ENCODE data around the gene NUDT1. TPM values are rescaled to one million over a fixed set of nuclear protein-coding genes. Genes with fewer than 3 reads are reported as not detected.

NUDT1 gene
- total RNA-seq, 3 donors from 2014 or later (not counting 1 experiment from before 2014, with no cell fraction given), result 17.9 to 19.2 (median 18.2) TPM

DNA sequence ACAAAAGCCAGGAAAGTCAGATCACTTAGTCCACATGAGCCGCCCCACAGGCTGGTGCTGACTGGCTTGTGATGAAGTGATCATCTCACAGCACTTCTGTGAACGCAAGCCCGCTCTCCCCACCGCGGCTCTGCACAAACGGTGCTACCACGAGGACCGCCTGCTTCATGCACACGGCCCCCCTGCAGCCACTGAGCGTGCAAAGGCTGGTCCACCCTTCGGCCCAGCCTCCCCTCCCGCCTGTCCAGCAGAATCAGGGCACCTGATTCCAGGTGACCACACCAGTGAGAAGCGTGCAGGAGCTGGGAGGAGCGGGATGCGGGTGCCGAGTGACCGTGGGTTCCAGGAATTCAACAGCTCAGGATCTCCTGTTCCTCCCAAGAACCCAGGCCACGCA lies 41.4 kb upstream of the NUDT1 start:
- peaks cover 13% of the 10 kb centered on the region for H3K36me3 ChIP-seq (ENCODE audit: control insufficient read depth, insufficient read depth, low read length)
- WGBS (ENCODE audit: insufficient coverage), result 95% methylated on average over 18 of the region's 18 CpGs
- H3K27ac Mint-ChIP-seq, result no peak overlapping the region

DNA sequence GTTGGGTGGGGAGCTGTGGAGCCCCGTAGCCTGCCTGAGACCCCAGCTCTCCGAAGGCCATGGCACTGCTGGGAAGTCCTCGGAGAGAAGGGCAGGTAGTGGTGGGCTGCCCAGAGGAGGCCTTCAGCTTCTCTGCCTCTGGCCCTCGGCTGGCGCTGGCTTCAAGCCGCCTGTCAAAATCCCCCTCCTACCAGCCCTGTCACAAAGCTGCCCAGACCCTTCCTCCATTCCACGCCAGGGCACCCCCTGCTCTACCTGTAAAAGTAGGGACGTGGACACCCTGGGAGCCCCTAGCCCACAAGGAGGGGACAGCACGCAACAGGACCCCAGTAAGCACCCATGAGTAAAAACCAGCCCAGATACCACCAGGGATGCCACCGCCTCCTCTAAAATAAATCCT lies 40.9 kb upstream of the NUDT1 start:
- Mint-ChIP-seq H3K4me3 (no peak overlapping the region), H3K27me3 (ENCODE audit: low read depth in 2 of 2) (no peaks in the 10 kb centered on the region), H3K4me1 (no peaks in the 10 kb centered on the region), H3K9me3 (no peaks in the 10 kb centered on the region), H3K27ac (no peak overlapping the region), H3K36me3 (no peaks in the 10 kb centered on the region)
- Histone ChIP-seq H3K36me3 (ENCODE audit: control insufficient read depth, insufficient read depth, low read length) (peaks cover 10% of the 10 kb centered on the region), H3K4me3 (ENCODE audit: low read length) (no peak overlapping the region), H3K27me3 (ENCODE audit: control insufficient read depth, insufficient read depth, low read length) (no peaks in the 10 kb centered on the region), H3K27ac (ENCODE audit: low read length) (no peak overlapping the region), H3K4me1 (ENCODE audit: control insufficient read depth, insufficient read depth, low read length) (no peaks in the 10 kb centered on the region), H3K9me3 (ENCODE audit: control insufficient read depth, insufficient read depth, low read length) (no peaks in the 10 kb centered on the region)
- intact Hi-C loops (cut with micrococcal nuclease), result no loop called here
- ATAC-seq, result no peak
- WGBS (ENCODE audit: insufficient coverage), result 98% methylated on average over 10 of the region's 10 CpGs
- no peak for DNase-seq
- TF ChIP-seq, protein P1, sequence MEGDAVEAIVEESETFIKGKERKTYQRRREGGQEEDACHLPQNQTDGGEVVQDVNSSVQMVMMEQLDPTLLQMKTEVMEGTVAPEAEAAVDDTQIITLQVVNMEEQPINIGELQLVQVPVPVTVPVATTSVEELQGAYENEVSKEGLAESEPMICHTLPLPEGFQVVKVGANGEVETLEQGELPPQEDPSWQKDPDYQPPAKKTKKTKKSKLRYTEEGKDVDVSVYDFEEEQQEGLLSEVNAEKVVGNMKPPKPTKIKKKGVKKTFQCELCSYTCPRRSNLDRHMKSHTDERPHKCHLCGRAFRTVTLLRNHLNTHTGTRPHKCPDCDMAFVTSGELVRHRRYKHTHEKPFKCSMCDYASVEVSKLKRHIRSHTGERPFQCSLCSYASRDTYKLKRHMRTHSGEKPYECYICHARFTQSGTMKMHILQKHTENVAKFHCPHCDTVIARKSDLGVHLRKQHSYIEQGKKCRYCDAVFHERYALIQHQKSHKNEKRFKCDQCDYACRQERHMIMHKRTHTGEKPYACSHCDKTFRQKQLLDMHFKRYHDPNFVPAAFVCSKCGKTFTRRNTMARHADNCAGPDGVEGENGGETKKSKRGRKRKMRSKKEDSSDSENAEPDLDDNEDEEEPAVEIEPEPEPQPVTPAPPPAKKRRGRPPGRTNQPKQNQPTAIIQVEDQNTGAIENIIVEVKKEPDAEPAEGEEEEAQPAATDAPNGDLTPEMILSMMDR (IDR thresholded peaks at IDR 0.05), result no peak

More for the DNA sequence above, 41.4 kb upstream of the NUDT1 start:
- ATAC-seq (no peak), DNase-seq (no peak)
- TF ChIP-seq, protein P1 (IDR thresholded peaks at IDR 0.05), result no peak
- H3K4me3 ChIP-seq (ENCODE audit: low read length), result no peak overlapping the region
- H3K27me3 ChIP-seq (ENCODE audit: control insufficient read depth, insufficient read depth, low read length), result no peaks in the 10 kb centered on the region
- no peak overlapping the region for H3K27ac ChIP-seq (ENCODE audit: low read length)
- no peak overlapping the region for H3K4me3 Mint-ChIP-seq
- H3K9me3 ChIP-seq (ENCODE audit: control insufficient read depth, insufficient read depth, low read length), result peaks cover under 1% of the 10 kb centered on the region
- H3K36me3 Mint-ChIP-seq, result no peaks in the 10 kb centered on the region
- intact Hi-C loops (cut with micrococcal nuclease), result no loop called here
- no peaks in the 10 kb centered on the region for H3K9me3 Mint-ChIP-seq
- H3K4me1 ChIP-seq (ENCODE audit: control insufficient read depth, insufficient read depth, low read length), result no peaks in the 10 kb centered on the region
- H3K27me3 Mint-ChIP-seq (ENCODE audit: low read depth in 2 of 2), result no peaks in the 10 kb centered on the region
- no peaks in the 10 kb centered on the region for H3K4me1 Mint-ChIP-seq

DNA sequence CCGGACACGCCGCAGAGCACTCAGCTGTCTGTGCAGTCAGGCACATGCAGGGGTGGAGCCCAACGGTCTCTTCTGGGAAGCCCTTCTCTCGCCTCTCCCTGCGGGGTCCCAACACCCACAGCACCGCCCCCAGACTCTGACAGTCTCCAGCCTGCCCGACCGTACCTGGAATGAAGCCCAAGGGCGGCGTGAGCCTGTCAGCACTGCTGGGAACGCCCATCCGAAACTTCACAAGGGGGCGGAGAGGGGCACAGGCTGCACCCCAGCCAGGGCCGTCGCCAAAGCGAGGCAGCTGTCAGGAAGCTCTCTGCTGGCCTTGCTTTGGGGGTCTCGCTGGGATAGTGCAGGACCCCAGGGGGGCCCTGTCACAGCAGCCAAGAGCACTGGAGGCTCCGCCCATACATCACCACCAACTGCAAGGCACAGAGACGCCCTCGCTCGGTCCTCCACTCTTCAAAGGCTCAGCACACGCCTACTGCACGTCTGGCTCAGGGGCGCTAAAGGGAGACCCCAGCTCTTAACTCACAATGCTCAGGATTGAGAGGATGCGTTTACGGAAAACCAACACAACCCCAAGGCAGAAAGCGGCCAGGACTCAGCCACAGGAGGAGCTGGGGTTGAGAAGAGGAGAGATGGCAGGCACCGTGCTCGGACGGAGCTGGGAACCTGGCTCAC lies 40.2 kb upstream of the NUDT1 start:
- no peak overlapping the region for H3K27ac ChIP-seq (ENCODE audit: low read length)
- WGBS (ENCODE audit: insufficient coverage), result 94% methylated on average over 30 of the region's 31 CpGs
- Mint-ChIP-seq H3K4me1 (no peaks in the 10 kb centered on the region), H3K27me3 (ENCODE audit: low read depth in 2 of 2) (no peaks in the 10 kb centered on the region), H3K9me3 (no peaks in the 10 kb centered on the region), H3K4me3 (no peak overlapping the region), H3K36me3 (no peaks in the 10 kb centered on the region), H3K27ac (no peak overlapping the region)
- H3K4me3 ChIP-seq (ENCODE audit: low read length), result no peak overlapping the region
- no peaks in the 10 kb centered on the region for H3K9me3 ChIP-seq (ENCODE audit: control insufficient read depth, insufficient read depth, low read length)
- intact Hi-C loops (cut with micrococcal nuclease), result no loop called here
- H3K4me1 ChIP-seq (ENCODE audit: control insufficient read depth, insufficient read depth, low read length), result no peaks in the 10 kb centered on the region
- ATAC-seq, result no peak
- no peaks in the 10 kb centered on the region for H3K27me3 ChIP-seq (ENCODE audit: control insufficient read depth, insufficient read depth, low read length)
- DNase-seq, result no peak
- TF ChIP-seq, protein P1 (IDR thresholded peaks at IDR 0.05), result no peak
- H3K36me3 ChIP-seq (ENCODE audit: control insufficient read depth, insufficient read depth, low read length), result peaks cover 13% of the 10 kb centered on the region

DNA sequence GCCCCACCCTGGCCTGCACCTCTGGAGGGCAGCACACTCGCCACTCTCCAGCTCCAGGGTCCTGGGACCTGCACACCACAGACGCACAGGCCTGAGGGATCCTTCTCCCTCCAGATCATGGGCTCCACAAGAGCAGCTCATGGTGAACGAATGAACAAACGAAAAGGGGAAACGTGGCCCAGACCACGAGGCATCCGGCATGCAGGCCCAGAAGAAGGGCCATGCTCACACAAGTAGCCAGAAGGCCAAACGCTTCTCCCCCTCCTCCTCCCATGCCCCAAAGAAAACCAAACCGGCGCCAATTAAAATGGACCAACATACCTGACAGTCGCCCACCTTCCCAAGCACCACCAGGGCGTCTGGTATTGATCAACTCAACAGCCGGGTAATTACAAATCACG lies 39.7 kb upstream of the NUDT1 start:
- Mint-ChIP-seq H3K4me1 (no peaks in the 10 kb centered on the region), H3K27me3 (ENCODE audit: low read depth in 2 of 2) (no peaks in the 10 kb centered on the region)

More for the DNA sequence above, 39.7 kb upstream of the NUDT1 start:
- Mint-ChIP-seq H3K27ac (no peak overlapping the region), H3K36me3 (no peaks in the 10 kb centered on the region), H3K9me3 (no peaks in the 10 kb centered on the region), H3K4me3 (no peak overlapping the region)
- Histone ChIP-seq H3K4me1 (ENCODE audit: control insufficient read depth, insufficient read depth, low read length) (no peaks in the 10 kb centered on the region), H3K27ac (ENCODE audit: low read length) (no peak overlapping the region), H3K36me3 (ENCODE audit: control insufficient read depth, insufficient read depth, low read length) (peaks cover 16% of the 10 kb centered on the region), H3K9me3 (ENCODE audit: control insufficient read depth, insufficient read depth, low read length) (no peaks in the 10 kb centered on the region), H3K27me3 (ENCODE audit: control insufficient read depth, insufficient read depth, low read length) (no peaks in the 10 kb centered on the region), H3K4me3 (ENCODE audit: low read length) (no peak overlapping the region)
- TF ChIP-seq, protein P1 (IDR thresholded peaks at IDR 0.05), result no peak
- no peak for ATAC-seq
- intact Hi-C loops (cut with micrococcal nuclease), result no loop called here
- WGBS (ENCODE audit: insufficient coverage), result 91% methylated on average over 14 of the region's 14 CpGs
- DNase-seq, result no peak

All from natural killer cell (primary cell).